ENCODE results near the gene PPP2R5E.
"Not testable (repeated sequence)": the region's sequence is repeated elsewhere in the genome, so short reads cannot be mapped to it uniquely, and the experiment has no call there.

The PPP2R5E gene

GRCh38 chr14:63378444-63378843 lies 164.7 kb downstream of the PPP2R5E start:
- no peaks in the 10 kb centered on the region for H3K79me2 ChIP-seq (ENCODE audit: insufficient read depth, low read length)
- H3K27me3 ChIP-seq (ENCODE audit: insufficient read depth, low read length): no peaks in the 10 kb centered on the region
- H3K4me3 ChIP-seq (ENCODE audit: low read depth, low read length, poor library complexity, severe bottlenecking): no peak overlapping the region
- H3K9me2 ChIP-seq (ENCODE audit: low read depth, low read length): no peaks in the 10 kb centered on the region
- H3K9me3 ChIP-seq (ENCODE audit: low read length): no peaks in the 10 kb centered on the region
- no peak overlapping the region for H3K27ac ChIP-seq (ENCODE audit: low read depth, low read length, poor library complexity, severe bottlenecking)
- H4K20me1 ChIP-seq (ENCODE audit: insufficient read depth, low read length): no peaks in the 10 kb centered on the region
- no peaks in the 10 kb centered on the region for H3F3A ChIP-seq (ENCODE audit: insufficient read depth, low read length)
- no peak overlapping the region for H2AFZ ChIP-seq (ENCODE audit: low read length)
- no peaks in the 10 kb centered on the region for H3K4me1 ChIP-seq (ENCODE audit: insufficient read depth, low read length, severe bottlenecking)
- H3K36me3 ChIP-seq (ENCODE audit: insufficient read depth, low read length): peaks cover 57% of the 10 kb centered on the region
- no peak overlapping the region for H3K9ac ChIP-seq (ENCODE audit: low read length)
- no peak overlapping the region for H3K4me2 ChIP-seq (ENCODE audit: low read length)
- no peak for TF ChIP-seq EZH2 (IDR thresholded peaks at IDR 0.05; ENCODE audit: borderline replicate concordance, low read length)
- TF ChIP-seq, protein P1, sequence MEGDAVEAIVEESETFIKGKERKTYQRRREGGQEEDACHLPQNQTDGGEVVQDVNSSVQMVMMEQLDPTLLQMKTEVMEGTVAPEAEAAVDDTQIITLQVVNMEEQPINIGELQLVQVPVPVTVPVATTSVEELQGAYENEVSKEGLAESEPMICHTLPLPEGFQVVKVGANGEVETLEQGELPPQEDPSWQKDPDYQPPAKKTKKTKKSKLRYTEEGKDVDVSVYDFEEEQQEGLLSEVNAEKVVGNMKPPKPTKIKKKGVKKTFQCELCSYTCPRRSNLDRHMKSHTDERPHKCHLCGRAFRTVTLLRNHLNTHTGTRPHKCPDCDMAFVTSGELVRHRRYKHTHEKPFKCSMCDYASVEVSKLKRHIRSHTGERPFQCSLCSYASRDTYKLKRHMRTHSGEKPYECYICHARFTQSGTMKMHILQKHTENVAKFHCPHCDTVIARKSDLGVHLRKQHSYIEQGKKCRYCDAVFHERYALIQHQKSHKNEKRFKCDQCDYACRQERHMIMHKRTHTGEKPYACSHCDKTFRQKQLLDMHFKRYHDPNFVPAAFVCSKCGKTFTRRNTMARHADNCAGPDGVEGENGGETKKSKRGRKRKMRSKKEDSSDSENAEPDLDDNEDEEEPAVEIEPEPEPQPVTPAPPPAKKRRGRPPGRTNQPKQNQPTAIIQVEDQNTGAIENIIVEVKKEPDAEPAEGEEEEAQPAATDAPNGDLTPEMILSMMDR (IDR thresholded peaks at IDR 0.05; ENCODE audit: low read length): no peak

GRCh38 chr14:63375769-63376168 lies 167.4 kb downstream of the PPP2R5E start:
- H3F3A ChIP-seq (ENCODE audit: insufficient read depth, low read length): no peaks in the 10 kb centered on the region
- H2AFZ ChIP-seq (ENCODE audit: low read length): no peak overlapping the region
- no peaks in the 10 kb centered on the region for H3K79me2 ChIP-seq (ENCODE audit: insufficient read depth, low read length)
- TF ChIP-seq, protein P1 (IDR thresholded peaks at IDR 0.05; ENCODE audit: low read length): no peak
- no peak for TF ChIP-seq EZH2 (IDR thresholded peaks at IDR 0.05; ENCODE audit: borderline replicate concordance, low read length)
- H3K4me3 ChIP-seq (ENCODE audit: low read depth, low read length, poor library complexity, severe bottlenecking): no peak overlapping the region
- H3K9me3 ChIP-seq (ENCODE audit: low read length): no peaks in the 10 kb centered on the region
- H3K4me1 ChIP-seq (ENCODE audit: insufficient read depth, low read length, severe bottlenecking): no peaks in the 10 kb centered on the region
- H3K36me3 ChIP-seq (ENCODE audit: insufficient read depth, low read length): peaks cover 32% of the 10 kb centered on the region
- H3K27me3 ChIP-seq (ENCODE audit: insufficient read depth, low read length): no peaks in the 10 kb centered on the region
- H3K9me2 ChIP-seq (ENCODE audit: low read depth, low read length): no peaks in the 10 kb centered on the region
- no peaks in the 10 kb centered on the region for H4K20me1 ChIP-seq (ENCODE audit: insufficient read depth, low read length)
- H3K4me2 ChIP-seq (ENCODE audit: low read length): no peak overlapping the region
- no peak overlapping the region for H3K27ac ChIP-seq (ENCODE audit: low read depth, low read length, poor library complexity, severe bottlenecking)
- no peak overlapping the region for H3K9ac ChIP-seq (ENCODE audit: low read length)

DNA sequence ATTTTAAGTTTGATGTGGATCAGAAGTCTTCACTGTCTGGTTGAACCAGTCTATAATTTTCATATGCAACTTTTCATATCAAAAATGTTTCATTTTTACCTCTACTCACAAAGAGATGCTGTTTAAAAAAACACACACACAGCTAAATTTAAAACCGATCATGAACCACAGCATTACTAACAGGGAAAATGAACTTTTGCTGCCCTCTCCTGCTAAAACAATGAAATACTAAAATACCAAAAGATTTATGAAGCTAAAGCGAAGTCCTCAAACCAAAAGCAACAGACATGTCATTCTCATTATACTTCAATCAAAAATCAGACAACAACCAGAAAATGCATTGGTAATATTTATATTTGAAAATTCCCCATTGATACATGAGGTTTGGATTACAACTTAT lies 171.6 kb downstream of the PPP2R5E start:
- not testable (repeated sequence) for H3K36me3 ChIP-seq (ENCODE audit: insufficient read depth, low read length); H3F3A ChIP-seq (ENCODE audit: insufficient read depth, low read length); H2AFZ ChIP-seq (ENCODE audit: low read length); H3K27ac ChIP-seq (ENCODE audit: low read depth, low read length, poor library complexity, severe bottlenecking); H3K4me2 ChIP-seq (ENCODE audit: low read length); H3K4me1 ChIP-seq (ENCODE audit: insufficient read depth, low read length, severe bottlenecking); H4K20me1 ChIP-seq (ENCODE audit: insufficient read depth, low read length); H3K9ac ChIP-seq (ENCODE audit: low read length); H3K9me2 ChIP-seq (ENCODE audit: low read depth, low read length); H3K27me3 ChIP-seq (ENCODE audit: insufficient read depth, low read length); H3K79me2 ChIP-seq (ENCODE audit: insufficient read depth, low read length); H3K9me3 ChIP-seq (ENCODE audit: low read length); H3K4me3 ChIP-seq (ENCODE audit: low read depth, low read length, poor library complexity, severe bottlenecking)

- H3K9ac ChIP-seq (ENCODE audit: low read length): no peak overlapping the region
- no peaks in the 10 kb centered on the region for H4K20me1 ChIP-seq (ENCODE audit: insufficient read depth, low read length)
- H2AFZ ChIP-seq (ENCODE audit: low read length): no peak overlapping the region
- H3K9me3 ChIP-seq (ENCODE audit: low read length): 0 out of 2 replicates have a peak, but pooled peaks cover 3% of the 10 kb centered on the region
- no peaks in the 10 kb centered on the region for H3K4me1 ChIP-seq (ENCODE audit: insufficient read depth, low read length, severe bottlenecking)
- no peaks in the 10 kb centered on the region for H3K27me3 ChIP-seq (ENCODE audit: insufficient read depth, low read length)
- H3K27ac ChIP-seq (ENCODE audit: low read depth, low read length, poor library complexity, severe bottlenecking): no peak overlapping the region
- H3K36me3 ChIP-seq (ENCODE audit: insufficient read depth, low read length): peaks cover 6% of the 10 kb centered on the region; the same call in 1 of the 2 replicates
- H3K4me3 ChIP-seq (ENCODE audit: low read depth, low read length, poor library complexity, severe bottlenecking): no peak overlapping the region
- TF ChIP-seq EZH2 (IDR thresholded peaks at IDR 0.05; ENCODE audit: borderline replicate concordance, low read length): no peak
- TF ChIP-seq, protein P1 (IDR thresholded peaks at IDR 0.05; ENCODE audit: low read length): no peak
- no peaks in the 10 kb centered on the region for H3K79me2 ChIP-seq (ENCODE audit: insufficient read depth, low read length)
- H3K4me2 ChIP-seq (ENCODE audit: low read length): no peak overlapping the region
- no peaks in the 10 kb centered on the region for H3F3A ChIP-seq (ENCODE audit: insufficient read depth, low read length)
- H3K9me2 ChIP-seq (ENCODE audit: low read depth, low read length): no peaks in the 10 kb centered on the region
Observed at GRCh38 chr14:63371033-63371432, 172.1 kb downstream of the PPP2R5E start.

All from OCI-LY1 (cell line).